ENCODE results near the gene DNAH10. TPM values are rescaled to one million over a fixed set of nuclear protein-coding genes. Genes with fewer than 3 reads are reported as not detected.
"Not testable (repeated sequence)": the region's sequence is repeated elsewhere in the genome, so short reads cannot be mapped to it uniquely, and the experiment has no call there.

The DNAH10 gene
- polyA plus RNA-seq, 1 donor, result 7.5 TPM

GRCh38 chr12:123908884-123909725, 147.0 kb downstream of the DNAH10 start:
- DNase-seq, result no peak

GRCh38 chr12:123910057-123910456, 148.0 kb downstream of the DNAH10 start:
- no peak for DNase-seq

DNA sequence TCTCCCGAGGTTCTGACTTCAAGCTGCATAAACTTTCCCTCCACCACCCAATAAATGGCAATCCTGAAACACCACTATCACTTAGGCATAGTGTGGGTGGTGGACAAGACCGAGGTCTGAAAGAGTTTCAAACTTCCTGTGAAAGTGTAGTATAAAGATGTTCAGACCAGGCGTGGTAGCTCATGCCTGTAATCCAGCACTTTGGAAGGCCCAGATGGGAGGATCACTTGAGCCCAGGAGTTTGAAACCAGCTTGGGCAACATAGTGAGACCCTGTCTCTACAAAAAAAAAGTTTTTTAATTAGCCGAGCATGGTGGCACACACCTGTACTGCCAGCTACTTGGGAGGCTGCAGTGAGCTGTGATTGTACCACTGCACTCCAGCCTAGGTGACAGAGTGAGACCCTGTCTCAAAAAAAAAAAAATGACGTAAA, 148.7 kb downstream of the DNAH10 start:
- DNase-seq, result no peak

DNA sequence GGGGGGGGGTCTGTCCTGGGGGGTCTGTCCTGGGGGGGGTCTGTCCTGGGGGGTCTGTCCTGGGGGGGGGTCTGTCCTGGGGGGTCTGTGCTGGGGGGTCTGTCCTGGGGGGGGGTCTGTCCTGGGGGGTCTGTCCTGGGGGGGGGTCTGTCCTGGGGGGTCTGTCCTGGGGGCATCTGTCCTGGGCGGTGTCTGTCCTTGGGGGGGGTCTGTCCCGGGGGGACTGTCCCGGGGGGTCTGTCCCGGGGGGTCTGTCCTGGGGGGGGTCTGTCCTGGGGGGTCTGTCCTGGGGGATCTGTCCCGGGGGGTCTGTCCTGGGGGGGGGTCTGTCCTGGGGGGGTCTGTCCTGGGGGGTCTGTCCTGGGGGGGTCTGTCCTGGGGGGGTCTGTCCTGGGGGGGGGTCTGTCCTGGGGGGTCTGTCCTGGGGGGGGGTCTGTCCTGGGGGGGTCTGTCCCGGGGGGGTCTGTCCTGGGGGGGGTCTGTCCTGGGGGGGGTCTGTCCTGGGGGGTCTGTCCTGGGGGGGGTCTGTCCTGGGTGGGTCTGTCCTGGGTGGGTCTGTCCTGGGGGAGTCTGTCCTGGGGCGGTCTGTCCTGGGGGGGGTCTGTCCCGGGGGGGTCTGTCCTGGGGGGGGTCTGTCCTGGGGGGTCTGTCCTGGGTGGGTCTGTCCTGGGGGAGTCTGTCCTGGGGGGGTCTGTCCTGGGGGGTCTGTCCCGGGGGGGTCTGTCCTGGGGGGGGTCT, 149.7 kb downstream of the DNAH10 start:
- not testable (repeated sequence) for DNase-seq

DNA sequence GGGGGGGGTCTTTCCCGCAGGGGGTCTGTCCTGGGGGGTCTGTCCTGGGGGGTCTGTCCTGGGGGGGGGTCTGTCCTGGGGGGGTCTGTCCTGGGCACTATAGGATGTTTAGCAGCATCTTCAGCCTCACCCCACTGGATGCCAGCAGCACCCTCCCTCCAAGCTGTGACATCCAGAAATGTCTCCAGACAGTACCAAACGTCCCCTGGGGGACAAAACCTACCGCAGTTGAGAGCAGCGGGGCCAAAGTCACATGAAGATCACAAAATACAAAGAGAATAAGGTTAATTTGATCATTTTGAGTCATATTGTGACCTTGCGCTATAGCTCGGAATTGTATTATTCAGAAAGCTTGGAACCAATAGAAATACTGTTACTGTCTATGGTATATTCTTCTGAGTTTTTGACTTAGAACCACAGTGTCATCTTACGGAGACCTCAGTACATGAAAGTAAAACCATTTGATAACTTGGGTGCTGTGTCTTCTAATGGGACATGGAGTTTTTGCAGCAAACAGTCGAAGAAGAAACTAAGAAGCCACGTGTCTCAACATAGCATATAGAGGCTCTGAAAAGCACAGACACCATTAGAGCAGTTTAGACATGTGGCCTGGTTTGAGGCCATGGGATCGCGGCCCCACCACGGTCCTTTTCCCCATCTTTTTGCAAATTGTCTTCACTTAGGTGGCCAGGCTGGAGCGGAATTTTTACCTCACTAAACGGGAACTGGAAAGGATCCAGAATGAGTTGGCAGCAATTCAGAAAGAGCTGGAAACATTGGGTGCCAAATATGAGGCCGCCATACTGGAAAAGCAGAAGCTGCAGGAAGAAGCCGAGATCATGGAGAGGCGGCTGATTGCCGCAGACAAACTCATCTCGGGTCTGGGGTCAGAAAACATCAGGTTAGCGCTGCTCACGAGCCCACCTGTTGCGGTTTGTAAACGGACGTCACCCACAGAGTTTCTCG, 150.6 kb downstream of the DNAH10 start:
- DNase-seq, result no peak

- no peak for DNase-seq
Observed at GRCh38 chr12:123914726-123915333, 152.7 kb downstream of the DNAH10 start.

DNA sequence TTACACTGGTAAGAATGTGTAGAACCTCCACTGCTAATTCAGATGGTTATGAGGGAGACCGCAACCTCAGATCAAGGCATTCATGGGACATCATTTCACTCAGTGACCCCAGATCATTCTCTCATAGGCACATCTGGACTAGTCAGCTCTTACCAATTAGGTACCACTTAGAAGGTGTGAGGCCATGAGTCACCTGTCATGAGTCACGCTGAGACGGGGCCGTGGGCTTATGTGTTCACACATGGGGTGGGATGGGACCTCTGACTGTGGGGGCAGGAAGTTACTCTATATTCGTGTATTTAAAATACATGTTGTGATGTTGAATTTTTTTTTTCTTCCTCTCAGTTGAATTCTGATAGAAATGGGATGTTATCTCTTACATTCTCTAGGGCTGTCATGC, 154.6 kb downstream of the DNAH10 start:
- no peak for DNase-seq

DNA sequence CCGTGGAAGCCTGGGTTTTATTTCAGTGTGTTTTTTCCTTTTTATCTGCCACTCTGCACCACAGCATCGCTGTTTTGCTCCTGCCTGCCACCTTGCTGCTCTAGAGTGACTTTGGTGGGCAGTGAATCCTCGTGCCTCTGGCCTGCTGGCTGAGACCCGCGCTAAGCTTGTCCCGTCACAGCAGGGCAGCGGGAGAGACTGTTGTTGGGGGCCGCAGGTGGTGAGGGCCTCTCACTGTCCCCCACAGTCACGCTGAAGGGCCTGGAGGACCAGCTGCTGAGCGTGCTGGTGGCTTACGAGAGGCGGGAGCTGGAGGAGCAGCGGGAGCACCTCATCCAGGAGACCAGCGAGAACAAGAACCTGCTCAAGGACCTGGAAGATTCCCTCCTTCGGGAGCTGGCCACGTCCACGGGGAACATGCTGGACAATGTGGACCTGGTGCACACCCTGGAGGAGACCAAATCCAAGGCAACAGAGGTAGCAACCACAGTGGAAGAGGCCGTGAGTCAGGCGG, 155.3 kb downstream of the DNAH10 start:
- no peak for DNase-seq

DNA sequence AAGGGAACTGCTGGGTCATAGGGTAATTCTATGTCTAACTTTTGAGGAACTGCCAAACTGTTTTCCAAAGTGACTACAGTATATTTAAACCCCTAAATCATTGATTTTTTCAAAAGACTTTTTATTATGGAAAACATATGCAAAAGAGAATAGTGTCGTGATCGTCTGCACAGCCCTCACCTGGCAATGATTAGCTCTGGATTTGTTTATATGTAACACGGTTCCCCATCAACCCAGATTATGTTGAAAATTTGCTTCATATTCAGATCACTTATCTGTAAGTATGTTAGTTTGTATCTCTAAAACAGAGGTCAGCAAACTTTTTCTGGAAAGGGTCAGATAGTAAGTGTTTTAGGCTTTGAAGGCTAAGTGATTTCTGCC, 157.9 kb downstream of the DNAH10 start:
- no peak for DNase-seq

GRCh38 chr12:123923038-123923437, 160.9 kb downstream of the DNAH10 start:
- DNase-seq, result no peak

DNA sequence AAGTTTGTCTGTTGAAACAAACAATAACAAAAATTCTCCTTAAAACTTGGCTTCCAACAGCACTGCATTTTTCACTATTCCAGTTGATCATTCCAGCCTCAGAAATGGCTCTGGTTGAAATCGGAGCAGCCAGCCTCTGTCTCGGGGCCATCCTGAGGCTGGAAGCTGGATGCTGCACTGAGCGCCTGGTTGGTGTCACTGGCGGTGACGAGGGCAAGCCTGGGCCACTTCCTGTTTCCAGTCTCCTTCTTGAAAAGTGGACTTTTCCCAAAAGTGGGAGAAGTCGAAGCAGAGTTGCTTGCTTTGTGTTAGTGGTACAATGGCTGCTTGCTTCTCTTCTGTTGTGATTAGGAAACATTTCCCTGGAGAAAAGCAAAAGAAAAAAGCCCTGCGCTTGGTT, 161.8 kb downstream of the DNAH10 start:
- DNase-seq, result no peak

- DNase-seq, result no peak
Observed at GRCh38 chr12:123924539-123924938, 162.4 kb downstream of the DNAH10 start.

DNA sequence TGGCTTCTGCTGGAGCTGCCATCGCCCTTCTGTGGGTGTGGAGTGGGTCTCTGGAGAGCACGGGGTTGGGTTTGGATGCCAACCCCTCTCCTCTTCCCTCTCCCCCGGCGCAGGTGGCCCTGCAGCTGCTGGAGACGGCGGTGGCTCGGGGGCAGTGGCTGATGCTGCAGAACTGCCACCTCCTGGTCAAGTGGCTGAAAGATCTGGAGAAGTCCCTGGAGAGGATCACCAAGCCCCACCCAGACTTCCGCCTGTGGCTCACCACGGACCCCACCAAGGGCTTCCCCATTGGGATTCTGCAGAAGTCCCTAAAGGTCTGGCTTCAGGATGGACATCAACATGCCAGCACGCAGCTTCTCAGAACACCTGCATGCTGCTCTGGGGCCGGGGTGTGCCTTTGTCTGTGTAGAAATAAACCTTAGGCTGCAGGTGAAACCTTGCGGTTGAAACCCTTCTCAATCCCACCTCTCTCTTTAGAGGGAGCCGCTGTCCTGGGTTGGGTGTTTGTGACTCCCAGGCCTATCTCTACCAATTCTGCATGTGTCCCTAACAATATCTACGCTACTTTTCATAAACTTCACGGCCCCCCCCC, 166.3 kb downstream of the DNAH10 start:
- no peak for DNase-seq

- DNase-seq, result no peak
Observed at GRCh38 chr12:123928897-123929296, 166.8 kb downstream of the DNAH10 start.

DNA sequence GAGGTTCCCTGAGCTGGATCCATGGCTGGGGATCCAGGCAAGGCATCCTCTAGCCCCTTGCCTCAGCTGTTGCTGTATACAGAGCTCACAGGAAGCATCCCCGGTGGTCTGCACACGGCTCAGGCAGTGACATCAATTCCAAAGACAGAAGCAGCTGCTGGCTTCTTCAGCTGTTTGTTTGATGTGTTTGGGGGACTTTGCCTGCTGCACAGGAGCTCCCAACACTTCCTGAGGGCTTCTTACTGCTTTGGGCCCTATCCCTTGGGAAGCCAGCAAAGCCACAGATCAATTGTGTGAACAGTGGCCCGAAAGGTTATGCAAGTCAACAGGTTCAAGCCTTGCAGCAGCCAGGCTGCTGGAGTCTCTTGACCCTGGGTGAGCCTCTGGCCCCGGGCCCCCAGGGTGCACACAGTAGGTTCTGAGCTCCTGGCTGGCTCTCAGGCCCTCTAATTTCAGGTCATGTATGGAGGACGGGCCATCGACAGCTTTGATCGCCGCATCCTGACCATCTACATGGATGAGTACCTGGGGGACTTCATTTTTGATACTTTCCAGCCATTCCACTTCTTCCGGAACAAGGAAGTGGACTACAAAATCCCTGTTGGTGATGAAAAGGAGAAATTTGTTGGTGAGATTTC, 168.0 kb downstream of the DNAH10 start:
- DNase-seq, result no peak

DNA sequence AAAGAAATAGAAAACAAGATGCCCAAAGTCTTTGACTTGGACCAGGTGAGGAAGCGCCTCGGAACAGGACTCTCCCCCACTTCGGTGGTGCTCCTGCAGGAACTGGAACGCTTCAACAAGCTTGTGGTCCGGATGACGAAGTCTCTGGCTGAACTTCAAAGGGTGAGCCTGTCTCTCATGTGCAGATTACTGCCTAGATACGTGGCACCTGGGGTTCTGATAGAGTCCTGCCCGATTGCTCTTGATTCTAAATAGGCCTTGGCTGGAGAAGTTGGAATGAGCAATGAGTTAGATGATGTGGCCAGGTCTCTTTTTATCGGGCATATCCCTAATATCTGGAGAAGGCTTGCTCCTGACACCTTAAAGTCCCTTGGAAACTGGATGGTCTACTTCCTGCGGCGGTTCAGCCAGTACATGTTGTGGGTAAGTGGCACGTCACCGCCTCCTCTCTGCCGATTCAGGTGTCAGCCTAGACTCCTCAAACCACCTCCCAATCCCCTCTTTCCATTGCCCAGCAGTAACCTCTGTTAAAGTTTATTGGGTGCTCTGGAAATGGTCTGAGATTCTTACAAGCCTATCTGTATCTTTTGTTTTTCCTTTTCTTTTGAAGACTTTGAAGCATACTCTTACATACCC, 169.7 kb downstream of the DNAH10 start:
- no peak for DNase-seq

DNA sequence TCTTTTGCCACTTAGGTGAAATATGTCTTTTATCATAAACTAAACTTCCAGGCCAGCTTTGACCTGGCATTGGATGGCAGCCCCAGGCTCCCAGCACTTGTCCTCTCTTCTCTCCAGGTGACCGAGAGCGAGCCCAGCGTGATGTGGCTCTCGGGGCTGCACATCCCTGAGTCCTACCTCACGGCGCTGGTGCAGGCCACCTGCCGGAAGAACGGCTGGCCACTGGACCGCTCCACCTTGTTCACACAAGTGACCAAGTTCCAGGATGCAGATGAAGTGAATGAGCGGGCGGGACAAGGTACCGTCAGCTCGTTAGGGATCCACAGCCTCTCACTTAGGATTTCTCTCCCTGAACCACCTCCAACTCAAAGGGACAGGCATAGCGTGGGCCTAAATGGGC, 171.1 kb downstream of the DNAH10 start:
- DNase-seq, result no peak

DNA sequence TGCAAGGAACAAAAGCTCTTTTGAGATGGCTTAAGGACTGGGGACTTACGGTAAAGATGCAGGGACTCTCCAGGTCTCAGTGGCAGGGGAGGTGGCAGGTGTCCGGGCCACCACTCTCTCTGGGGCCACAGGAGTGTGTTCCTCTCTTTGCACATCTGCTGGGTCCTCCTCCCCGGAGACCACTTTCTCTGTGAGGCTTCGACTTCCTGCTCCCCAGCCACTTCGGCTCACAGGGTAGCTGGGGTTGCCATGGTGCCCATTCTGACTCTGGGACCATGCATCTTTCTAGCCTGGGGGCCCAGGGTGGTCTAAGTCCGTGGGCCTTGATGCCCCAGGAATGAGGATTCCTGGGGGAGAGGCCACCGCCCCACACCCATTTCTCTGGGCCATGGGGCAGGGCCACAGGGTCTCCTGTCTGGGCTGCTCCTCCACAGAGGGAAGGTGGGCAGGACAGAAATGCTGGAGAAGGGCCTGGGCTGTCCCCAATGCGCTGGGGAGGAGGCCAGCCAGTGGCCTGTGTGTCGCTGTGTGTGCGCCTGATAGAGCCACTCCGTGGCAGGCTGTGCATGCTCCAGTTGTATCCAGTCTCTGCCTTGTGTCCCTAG, 172.0 kb downstream of the DNAH10 start:
- no peak for DNase-seq

DNA sequence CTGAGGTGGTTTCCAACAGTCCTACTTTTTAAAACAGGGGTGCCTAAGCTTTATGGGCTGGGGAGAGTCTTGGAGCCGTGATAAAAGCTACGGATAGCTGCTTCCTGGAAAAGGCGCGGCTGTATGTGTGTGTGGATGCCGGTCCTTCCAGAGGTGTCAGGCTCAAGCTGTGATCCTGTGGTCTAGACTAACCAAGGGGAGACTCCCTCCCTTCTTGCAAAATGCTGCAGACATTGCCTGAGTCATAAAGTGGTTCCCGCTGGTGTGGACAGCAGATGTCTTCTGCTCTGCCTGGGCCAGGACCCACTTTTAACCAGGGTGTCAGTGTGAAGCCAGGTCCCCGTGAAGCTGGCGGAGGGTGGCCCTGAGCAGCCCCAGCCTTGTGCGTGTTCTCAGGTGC, 172.7 kb downstream of the DNAH10 start:
- DNase-seq, result no peak

DNA sequence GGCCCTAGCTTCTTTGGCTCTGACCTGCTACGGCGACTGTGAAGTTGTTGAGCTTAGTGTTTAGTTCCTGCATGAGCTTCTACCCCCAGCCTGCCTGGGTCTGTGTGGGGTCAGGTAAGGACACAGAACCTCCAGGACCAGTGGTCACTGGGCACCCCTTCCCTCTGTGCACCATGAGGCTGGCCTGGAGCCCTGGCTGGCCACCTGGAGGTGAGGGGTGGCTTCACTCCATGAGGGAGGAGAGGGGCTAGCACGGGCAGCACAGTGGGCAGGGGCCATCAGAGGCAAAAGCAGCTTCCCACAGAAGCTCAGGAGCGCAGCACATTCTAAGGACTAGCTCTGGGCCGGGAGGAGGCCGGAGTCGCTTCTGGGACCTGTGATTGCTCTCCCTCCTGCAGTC, 173.9 kb downstream of the DNAH10 start:
- DNase-seq, result no peak
